AG08396 (cell line): ENCODE measurements around the gene ADGRL3.
"Not testable (repeated sequence)": the region's sequence is repeated elsewhere in the genome, so short reads cannot be mapped to it uniquely, and the experiment has no call there.

Experiments
- DNase-seq: peaks from one replicate; pipeline ENCODE4 v3.0.0; 2012; ENCODE audit warnings: low spot score, mixed read lengths

ADGRL3 gene

GRCh38 chr4:61911313-61911756, 711.2 kb downstream of the ADGRL3 start:
- no peak for DNase-seq

GRCh38 chr4:61913619-61914018, 713.5 kb downstream of the ADGRL3 start:
- no peak for DNase-seq

GRCh38 chr4:61915501-61915900, 715.4 kb downstream of the ADGRL3 start:
- no peak for DNase-seq

- DNase-seq: no peak
These were observed 718.4 kb downstream of the ADGRL3 start for GRCh38 chr4:61918507-61918906.

- DNase-seq: no peak
These were observed 718.9 kb downstream of the ADGRL3 start for GRCh38 chr4:61918987-61919386.

GRCh38 chr4:61919561-61919960, 719.4 kb downstream of the ADGRL3 start:
- DNase-seq: no peak

- DNase-seq: no peak
These were observed 721.8 kb downstream of the ADGRL3 start for GRCh38 chr4:61921920-61922319.

- DNase-seq: no peak
These were observed 722.6 kb downstream of the ADGRL3 start for GRCh38 chr4:61922766-61923165.

- DNase-seq: no peak
These were observed 723.1 kb downstream of the ADGRL3 start for GRCh38 chr4:61923179-61923578.

GRCh38 chr4:61924131-61924530, 724.0 kb downstream of the ADGRL3 start:
- no peak for DNase-seq

- DNase-seq: no peak
These were observed 733.4 kb downstream of the ADGRL3 start for GRCh38 chr4:61933527-61933926.

GRCh38 chr4:61934198-61934597, 734.1 kb downstream of the ADGRL3 start:
- no peak for DNase-seq

GRCh38 chr4:61938250-61938846, 738.2 kb downstream of the ADGRL3 start:
- no peak for DNase-seq

GRCh38 chr4:61950625-61951024, 750.5 kb downstream of the ADGRL3 start:
- no peak for DNase-seq

- no peak for DNase-seq
These were observed 753.3 kb downstream of the ADGRL3 start for GRCh38 chr4:61953386-61953785.

GRCh38 chr4:61958591-61958990, 758.5 kb downstream of the ADGRL3 start:
- no peak for DNase-seq

GRCh38 chr4:61959087-61959486, 759.0 kb downstream of the ADGRL3 start:
- DNase-seq: no peak

GRCh38 chr4:61984260-61984909, 784.3 kb downstream of the ADGRL3 start:
- no peak for DNase-seq

GRCh38 chr4:61985426-61985825, 785.3 kb downstream of the ADGRL3 start:
- DNase-seq: no peak

GRCh38 chr4:61986929-61987328, 786.8 kb downstream of the ADGRL3 start:
- not testable (repeated sequence) for DNase-seq

- DNase-seq: no peak
These were observed 792.2 kb downstream of the ADGRL3 start for GRCh38 chr4:61992351-61992750.

GRCh38 chr4:61994036-61994435, 793.9 kb downstream of the ADGRL3 start:
- DNase-seq: no peak

- no peak for DNase-seq
These were observed 795.7 kb downstream of the ADGRL3 start for GRCh38 chr4:61995717-61996340.

- DNase-seq: no peak
These were observed 796.8 kb downstream of the ADGRL3 start for GRCh38 chr4:61996943-61997342.
